Glutamatergic neuron (in vitro differentiated cells): ENCODE results near the gene ST13. TPM values are rescaled to one million over a fixed set of nuclear protein-coding genes. Genes with fewer than 3 reads are reported as not detected.
"Not testable (repeated sequence)": the region's sequence is repeated elsewhere in the genome, so short reads cannot be mapped to it uniquely, and the experiment has no call there.

ENCODE experiments used
- DNase-seq: peaks from one replicate; pipeline ENCODE4 v3.0.0; 2022
- H3K27ac Mint-ChIP-seq: one replicate; pipeline ENCODE4 v1.8.0; 2020; ENCODE audit warnings: mild to moderate bottlenecking, mixed read lengths, inconsistent platforms; ENCODE audit not compliant: unreplicated experiment
- H3K27me3 Mint-ChIP-seq: one replicate; pipeline ENCODE4 v1.8.0; 2020; ENCODE audit warnings: mild to moderate bottlenecking, moderate library complexity, mixed read lengths, inconsistent platforms; ENCODE audit not compliant: unreplicated experiment
- H3K36me3 Mint-ChIP-seq: one replicate; pipeline ENCODE4 v1.8.0; 2020; ENCODE audit warnings: mild to moderate bottlenecking, mixed read lengths, inconsistent platforms; ENCODE audit not compliant: unreplicated experiment
- H3K4me1 Mint-ChIP-seq: one replicate; pipeline ENCODE4 v1.8.0; 2020; ENCODE audit warnings: mild to moderate bottlenecking, low read depth, mixed read lengths, inconsistent platforms; ENCODE audit not compliant: unreplicated experiment
- H3K4me3 Mint-ChIP-seq: one replicate; pipeline ENCODE4 v1.8.0; 2020; ENCODE audit warnings: mild to moderate bottlenecking, mixed read lengths, inconsistent platforms; ENCODE audit not compliant: unreplicated experiment
- H3K9me3 Mint-ChIP-seq: one replicate; pipeline ENCODE4 v1.8.0; 2020; ENCODE audit warnings: mild to moderate bottlenecking, moderate library complexity, mixed read lengths, inconsistent platforms; ENCODE audit not compliant: unreplicated experiment
- CTCF ChIP-seq: fragments of 200-600 bp; sonication (generic); IDR thresholded peaks from one replicate; pipeline ENCODE4 v1.5.0; 2021; ENCODE audit not compliant: partially characterized antibody, unreplicated experiment
- total RNA-seq: library from RNA; stranded (reverse); fragmentation: NEBNext Ultra II Directional; extraction: Animal tissue kit (Norgen Biotek cat#: 25700); gene quantifications from one replicate; pipeline ENCODE4 v1.2.1, GENCODE V29; 2021; ENCODE audit not compliant: unreplicated experiment

Gene ST13
- total RNA-seq, 1 donor from 2014 or later, result 196 TPM

- H3K9me3 Mint-ChIP-seq, result peaks cover 1% of the 10 kb centered on the region
- no peaks in the 10 kb centered on the region for H3K27me3 Mint-ChIP-seq
- H3K4me3 Mint-ChIP-seq, result no peak overlapping the region
- no peak for TF ChIP-seq CTCF
- no peak overlapping the region for H3K27ac Mint-ChIP-seq
- no peak for DNase-seq
- H3K36me3 Mint-ChIP-seq, result no peaks in the 10 kb centered on the region
- H3K4me1 Mint-ChIP-seq, result no peaks in the 10 kb centered on the region
Measured at GRCh38 chr22:40874016-40874415, 17.6 kb upstream of the ST13 start.

GRCh38 chr22:40868379-40868778, 11.9 kb upstream of the ST13 start:
- not testable (repeated sequence) for H3K36me3 Mint-ChIP-seq, H3K4me1 Mint-ChIP-seq, H3K27ac Mint-ChIP-seq, H3K27me3 Mint-ChIP-seq, H3K4me3 Mint-ChIP-seq, H3K9me3 Mint-ChIP-seq, DNase-seq

GRCh38 chr22:40867109-40867508, 10.7 kb upstream of the ST13 start:
- no peaks in the 10 kb centered on the region for H3K27me3 Mint-ChIP-seq
- TF ChIP-seq CTCF, result no peak
- no peak for DNase-seq
- no peaks in the 10 kb centered on the region for H3K36me3 Mint-ChIP-seq
- H3K9me3 Mint-ChIP-seq, result peaks cover 3% of the 10 kb centered on the region
- no peak overlapping the region for H3K27ac Mint-ChIP-seq
- no peak overlapping the region for H3K4me3 Mint-ChIP-seq
- H3K4me1 Mint-ChIP-seq, result no peaks in the 10 kb centered on the region

GRCh38 chr22:40862537-40862936, 6.1 kb upstream of the ST13 start:
- Mint-ChIP-seq H3K27ac (no peak overlapping the region), H3K4me3 (no peak overlapping the region), H3K4me1 (no peaks in the 10 kb centered on the region), H3K36me3 (no peaks in the 10 kb centered on the region), H3K9me3 (peaks cover under 1% of the 10 kb centered on the region), H3K27me3 (peaks cover 1% of the 10 kb centered on the region)
- no peak for DNase-seq
- TF ChIP-seq CTCF, result no peak

GRCh38 chr22:40862013-40862412, 5.6 kb upstream of the ST13 start, which contains the start of gene DNAJB7:
Gene DNAJB7, minus strand, starts transcription at chr22:40862113. Its CDS starts 119 bp downstream, at chr22:40861994.
- H3K4me1 Mint-ChIP-seq, result peaks cover 2% of the 10 kb centered on the region
- DNase-seq, result no peak
- peaks cover 6% of the 10 kb centered on the region for H3K9me3 Mint-ChIP-seq
- H3K4me3 Mint-ChIP-seq, result no peak within 1 kb of the TSS
- H3K36me3 Mint-ChIP-seq, result no peaks in the 10 kb centered on the region
- H3K27me3 Mint-ChIP-seq, result peaks cover 7% of the 10 kb centered on the region
- H3K27ac Mint-ChIP-seq, result no peak within 1 kb of the TSS
- no peak for TF ChIP-seq CTCF
